Esophagus muscularis mucosa (tissue), 4 donors: ENCODE data around the gene KIF21B. TPM values are rescaled to one million over a fixed set of nuclear protein-coding genes. Genes with fewer than 3 reads are reported as not detected.

ENCODE experiments used
- DNase-seq: peaks from one replicate; pipeline ENCODE4 v3.0.0-alpha.2; 2017; ENCODE audit errors: extremely low spot score
- H3K27ac ChIP-seq, 4 donors: fragments of 200-600 bp; sonication (generic); replicated peaks in 1 of 4; 1 replicate in 3 of 4; 2 replicates in 1 of 4; pipeline ENCODE4 v1.5.1; 2016 to 2019; ENCODE audit warnings: mild to moderate bottlenecking in 1 of 4
- H3K27me3 ChIP-seq, 4 donors: fragments of 200-600 bp; sonication (generic); one replicate each; pipeline versions ENCODE4 v1.5.1 to v1.6.0; 2016 to 2019
- H3K36me3 ChIP-seq, 4 donors: fragments of 200-600 bp; sonication (generic); one replicate each; pipeline ENCODE4 v1.5.1; 2016 to 2019
- H3K4me1 ChIP-seq, 4 donors: fragments of 200-600 bp; sonication (generic); one replicate each; pipeline ENCODE4 v1.5.1; 2016 to 2019
- H3K4me3 ChIP-seq, 4 donors: fragments of 200-600 bp; sonication (generic); 1 replicate in 2 of 4; 2 replicates in 2 of 4; pipeline ENCODE4 v1.5.1; 2016 to 2019; ENCODE audit warnings: mild to moderate bottlenecking in 4 of 4, moderate library complexity in 1 of 4
- H3K9me3 ChIP-seq, 4 donors: fragments of 200-600 bp; sonication (generic); 1 replicate in 3 of 4; 2 replicates in 1 of 4; pipeline ENCODE4 v1.5.1; 2016 to 2019
- CTCF ChIP-seq, 3 experiments: fragments of 200-600 bp in 2 of 3; fragments of 450-650 bp in 1 of 3; sonication (generic) in 2 of 3; IDR thresholded peaks; one replicate each; pipeline ENCODE4 v1.5.1; 2017 to 2019; ENCODE audit warnings: antibody characterized with exemption in 3 of 3, mild to moderate bottlenecking in 2 of 3, moderate library complexity in 1 of 3
- EP300 ChIP-seq: sonication (generic); formaldehyde crosslinking; IDR thresholded peaks from one replicate; pipeline ENCODE4 v1.6.1; 2017; ENCODE audit warnings: antibody characterized with exemption
- POLR2A ChIP-seq: fragments of 450-650 bp; IDR thresholded peaks from one replicate; pipeline ENCODE4 v1.6.1; 2017; ENCODE audit warnings: antibody characterized with exemption, moderate library complexity, mild to moderate bottlenecking, low read depth
- POLR2AphosphoS5 ChIP-seq, 2 donors: sonication (generic); formaldehyde crosslinking; IDR thresholded peaks; one replicate each; pipeline ENCODE4 v1.6.1; 2017; ENCODE audit warnings: antibody characterized with exemption in 2 of 2
- WGBS: methylation state at CpG from one replicate; pipeline ENCODE4 v1.1.5; 2018; 5-methylcytosine and 5-hydroxymethylcytosine counted together
- intact Hi-C: fragments of 100-400 bp; cut with DNase I; formaldehyde crosslinking; loops from one replicate; pipeline ENCODE4 v1.15.1; 2023
- total RNA-seq, 4 donors: library from RNA; depleted of rRNA; stranded (reverse); fragments of >200 nt; gene quantifications; one replicate each; pipeline versions ENCODE4 v1.1.0 to v1.2.1, GENCODE V29; 2016

Gene KIF21B
- total RNA-seq, 4 donors from 2014 or later: 1.6 to 2.5 (median 1.9) TPM

GRCh38 chr1:201013031-201013485, 10.5 kb downstream of the KIF21B start:
- DNase-seq: no peak
- intact Hi-C loops: no loop called here
- Histone ChIP-seq H3K27me3 (peaks cover 0 to 47% (median 2%) of the 10 kb centered on the region in 4 donors), H3K4me1 (peaks cover 19 to 37% (median 32%) of the 10 kb centered on the region in 4 donors), H3K4me3 (no peak overlapping the region), H3K9me3 (no peaks in the 10 kb centered on the region), H3K27ac (no peak overlapping the region), H3K36me3 (no peaks in the 10 kb centered on the region)
- 87% methylated on average over 4 of the region's 4 CpGs for WGBS
- TF ChIP-seq POLR2A (no peak), EP300 (no peak), CTCF (IDR thresholded peaks at IDR 0.05) (no peak), POLR2AphosphoS5 (IDR thresholded peaks at IDR 0.05) (no peak)

GRCh38 chr1:201011616-201012015, 11.9 kb downstream of the KIF21B start:
- H3K27ac ChIP-seq: no peak overlapping the region
- H3K4me3 ChIP-seq: no peak overlapping the region
- intact Hi-C loops: no loop called here
- no peaks in the 10 kb centered on the region for H3K36me3 ChIP-seq
- no peak for DNase-seq
- H3K9me3 ChIP-seq: no peaks in the 10 kb centered on the region
- H3K27me3 ChIP-seq: peaks cover 0 to 44% (median 2%) of the 10 kb centered on the region in 4 donors
- H3K4me1 ChIP-seq: peaks cover 14 to 29% (median 25%) of the 10 kb centered on the region in 4 donors
- WGBS: 68% methylated on average over 3 of the region's 3 CpGs
- TF ChIP-seq POLR2A: no peak
- TF ChIP-seq POLR2AphosphoS5 (IDR thresholded peaks at IDR 0.05): no peak
- TF ChIP-seq CTCF (IDR thresholded peaks at IDR 0.05): no peak
- no peak for TF ChIP-seq EP300

- H3K9me3 ChIP-seq: no peaks in the 10 kb centered on the region
- H3K27me3 ChIP-seq: peaks cover 0 to 40% (median 2%) of the 10 kb centered on the region in 4 donors
- peaks cover 0 to 3% (median 0%) of the 10 kb centered on the region in 4 donors for H3K36me3 ChIP-seq
- WGBS: 94% methylated on average over 3 of the region's 11 CpGs
- H3K4me3 ChIP-seq: no peak overlapping the region
- intact Hi-C loops: no loop called here
- DNase-seq: no peak
- H3K4me1 ChIP-seq: peaks cover 0 to 13% (median 12%) of the 10 kb centered on the region in 4 donors
- no peak overlapping the region for H3K27ac ChIP-seq
- TF ChIP-seq CTCF (IDR thresholded peaks at IDR 0.05): no peak
- no peak for TF ChIP-seq POLR2AphosphoS5 (IDR thresholded peaks at IDR 0.05)
- no peak for TF ChIP-seq EP300
- TF ChIP-seq POLR2A: no peak
These were observed 13.4 kb downstream of the KIF21B start for GRCh38 chr1:201009962-201010645.

- H3K4me1 ChIP-seq: peaks cover 0 to 4% (median under 1%) of the 10 kb centered on the region in 4 donors
- H3K36me3 ChIP-seq: peaks cover 0 to 14% (median 0%) of the 10 kb centered on the region in 4 donors
- H3K4me3 ChIP-seq: no peak overlapping the region
- DNase-seq: no peak
- no peak overlapping the region for H3K27ac ChIP-seq
- no peaks in the 10 kb centered on the region for H3K9me3 ChIP-seq
- peaks cover 0 to 31% (median 0%) of the 10 kb centered on the region in 4 donors for H3K27me3 ChIP-seq
- intact Hi-C loops: no loop called here
- WGBS: 92% methylated on average over 14 of the region's 22 CpGs
- TF ChIP-seq EP300 (no peak), CTCF (IDR thresholded peaks at IDR 0.05) (no peak), POLR2AphosphoS5 (IDR thresholded peaks at IDR 0.05) (no peak), POLR2A (no peak)
These were observed 14.7 kb downstream of the KIF21B start for GRCh38 chr1:201008666-201009360.
